OCI-LY1 (cell line): Measurements from ENCODE around the gene CNTFR.
A peak's percentile ranks its signal among the peaks of the same experiment; 100 is the strongest.

Experiments used
- EZH2 ChIP-seq: fragments of 200-600 bp; sonication (generic), shearing (Covaris generic); IDR thresholded peaks from 2 replicates; pipeline ENCODE4 v1.8.0; 2017; ENCODE audit warnings: borderline replicate concordance, mixed run types, mild to moderate bottlenecking, antibody characterized with exemption, low read length, moderate library complexity, mixed read lengths
- TF ChIP-seq, protein P1 (sequence below): fragments of 200-600 bp; sonication (generic), shearing (Covaris generic); IDR thresholded peaks from 2 replicates; pipeline ENCODE4 v1.5.1; 2017; ENCODE audit warnings: mild to moderate bottlenecking, antibody characterized with exemption, low read length, moderate library complexity, mixed read lengths

GRCh38 chr9:34591248-34591916, 1.9 kb upstream of the CNTFR start:
- TF ChIP-seq, protein P1, sequence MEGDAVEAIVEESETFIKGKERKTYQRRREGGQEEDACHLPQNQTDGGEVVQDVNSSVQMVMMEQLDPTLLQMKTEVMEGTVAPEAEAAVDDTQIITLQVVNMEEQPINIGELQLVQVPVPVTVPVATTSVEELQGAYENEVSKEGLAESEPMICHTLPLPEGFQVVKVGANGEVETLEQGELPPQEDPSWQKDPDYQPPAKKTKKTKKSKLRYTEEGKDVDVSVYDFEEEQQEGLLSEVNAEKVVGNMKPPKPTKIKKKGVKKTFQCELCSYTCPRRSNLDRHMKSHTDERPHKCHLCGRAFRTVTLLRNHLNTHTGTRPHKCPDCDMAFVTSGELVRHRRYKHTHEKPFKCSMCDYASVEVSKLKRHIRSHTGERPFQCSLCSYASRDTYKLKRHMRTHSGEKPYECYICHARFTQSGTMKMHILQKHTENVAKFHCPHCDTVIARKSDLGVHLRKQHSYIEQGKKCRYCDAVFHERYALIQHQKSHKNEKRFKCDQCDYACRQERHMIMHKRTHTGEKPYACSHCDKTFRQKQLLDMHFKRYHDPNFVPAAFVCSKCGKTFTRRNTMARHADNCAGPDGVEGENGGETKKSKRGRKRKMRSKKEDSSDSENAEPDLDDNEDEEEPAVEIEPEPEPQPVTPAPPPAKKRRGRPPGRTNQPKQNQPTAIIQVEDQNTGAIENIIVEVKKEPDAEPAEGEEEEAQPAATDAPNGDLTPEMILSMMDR, result peak; percentile 88
- no peak for TF ChIP-seq EZH2
